NCI-H2029 (cell line): Measurements from ENCODE around the gene MR1.

Experiments
- DNase-seq: peaks from one replicate; lab custom pipeline; 2025; lab: John Stamatoyannopoulos, UW

MR1 gene

GRCh38 chr1:181108304-181108867 is 74.6 kb downstream of the MR1 start:
- no peak for DNase-seq

- DNase-seq = no peak
These were observed 76.2 kb downstream of the MR1 start for GRCh38 chr1:181110013-181110412.
